Stomach (tissue), 9 donors: ENCODE measurements around the gene NUMA1. TPM values are rescaled to one million over a fixed set of nuclear protein-coding genes. Genes with fewer than 3 reads are reported as not detected.
A peak's percentile ranks its signal among the peaks of the same experiment; 100 is the strongest.

Source experiments
- DNase-seq, 2 donors: peaks; one replicate each; pipeline versions ENCODE4 v3.0.0 to v3.0.0-alpha.2; 2013 to 2019
- H3K27ac ChIP-seq, 5 donors: fragments of 200-600 bp in 4 of 5; sonication (generic) in 4 of 5; one replicate each; pipeline ENCODE4 v1.5.1; 2013 to 2019; ENCODE audit warnings: mild to moderate bottlenecking in 1 of 5, moderate library complexity in 1 of 5
- H3K27me3 ChIP-seq, 3 donors: fragments of 200-600 bp; sonication (generic); one replicate each; pipeline ENCODE4 v1.5.1; 2017 to 2019; ENCODE audit warnings: mixed run types in 1 of 3
- H3K36me3 ChIP-seq, 4 donors: fragments of 200-600 bp; sonication (generic); 1 replicate in 3 of 4; 2 replicates in 1 of 4; pipeline ENCODE4 v1.5.1; 2016 to 2019
- H3K4me1 ChIP-seq, 4 donors: fragments of 200-600 bp; sonication (generic); one replicate each; pipeline ENCODE4 v1.5.1; 2016 to 2019
- H3K4me3 ChIP-seq, 4 donors: fragments of 200-600 bp; sonication (generic) in 3 of 4; one replicate each; pipeline ENCODE4 v1.5.1; 2016 to 2019; ENCODE audit warnings: mild to moderate bottlenecking in 1 of 4
- H3K9me3 ChIP-seq, 4 donors: fragments of 200-600 bp; sonication (generic); one replicate each; pipeline ENCODE4 v1.5.1; 2016 to 2019
- EP300 ChIP-seq: sonication (generic); formaldehyde crosslinking; IDR thresholded peaks from one replicate; pipeline ENCODE4 v1.6.1; 2017; ENCODE audit warnings: antibody characterized with exemption
- POLR2A ChIP-seq, 4 donors: fragments of 450-650 bp; IDR thresholded peaks; one replicate each; pipeline ENCODE4 v1.6.1; 2016; ENCODE audit warnings: antibody characterized with exemption in 4 of 4, control low read depth in 2 of 4, mild to moderate bottlenecking in 1 of 4, moderate library complexity in 1 of 4
- POLR2AphosphoS5 ChIP-seq, 3 donors: sonication (generic); formaldehyde crosslinking; IDR thresholded peaks; one replicate each; pipeline ENCODE4 v1.6.1; 2016; ENCODE audit warnings: antibody characterized with exemption in 3 of 3
- WGBS, 5 donors: extraction: QIAGEN DNeasy Blood & Tissue Kit in 3 of 5; methylation state at CpG; one replicate each; pipeline versions ENCODE4 v1.1.5 to v1.1.7; 2013 to 2018; 5-methylcytosine and 5-hydroxymethylcytosine counted together
- intact Hi-C: fragments of 100-400 bp; cut with DNase I; formaldehyde crosslinking; loops from one replicate; pipeline ENCODE4 v1.15.1; 2023; ENCODE audit warnings: low total_unique reads
- polyA plus RNA-seq, 3 donors: library from polyadenylated mRNA; stranded (reverse); fragments of 200-250 nt; gene quantifications; one replicate each; pipeline ENCODE4 v1.2.3, GENCODE V29; 2013
- total RNA-seq, 5 donors: library from RNA; depleted of rRNA; stranded (reverse); fragments of >200 nt; gene quantifications; one replicate each; pipeline versions ENCODE4 v1.1.0 to v1.2.3, GENCODE V29; 2014 to 2016
- TF ChIP-seq, protein P1 (sequence below), 7 experiments: fragments of 450-650 bp in 4 of 7; fragments of 200-600 bp in 3 of 7; sonication (generic) in 3 of 7; IDR thresholded peaks; one replicate each; pipeline ENCODE4 v1.5.1; 2016 to 2019; ENCODE audit warnings: antibody characterized with exemption in 7 of 7, control low read depth in 2 of 7, mild to moderate bottlenecking in 1 of 7
- donor health status: healthy with polysubstance abuse.
- donor health status: Bipolar disorder and iron deficiency.
- donor health status: healthy.

NUMA1 gene
- total and polyA plus RNA-seq, 8 donors = 84.2 to 619 (median 182) TPM

DNA sequence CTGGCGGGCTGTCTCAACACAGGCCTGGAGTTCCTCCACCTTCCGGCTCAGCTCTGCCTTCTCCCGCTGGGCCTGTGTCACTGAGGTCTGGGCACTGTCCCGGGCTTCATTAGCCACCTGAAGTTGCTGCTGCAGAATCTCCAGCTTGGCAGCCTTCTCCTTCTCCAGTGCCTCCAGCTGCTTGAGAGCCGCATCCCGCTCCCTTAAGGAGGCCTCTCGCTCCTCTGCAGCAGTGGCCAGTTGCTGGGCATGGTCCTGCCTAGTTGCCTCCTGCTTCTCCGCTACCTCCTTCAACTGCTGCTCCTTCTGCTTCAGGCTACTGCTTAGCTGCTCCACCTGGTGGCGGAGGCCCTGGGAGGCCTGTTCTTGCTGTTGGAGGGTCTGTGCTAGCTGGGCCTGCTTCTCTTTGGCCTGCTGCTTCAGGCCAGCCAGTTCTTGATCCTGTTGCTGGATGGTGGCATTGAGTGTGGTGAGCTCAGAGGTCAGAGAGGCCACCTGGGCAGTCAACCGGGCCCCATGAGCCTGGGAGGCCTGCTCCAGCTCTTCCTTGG lies 64.8 kb downstream of the NUMA1 start:
- WGBS, 5 donors = 88 to 93% (median 90%) methylated on average over 10 of the region's 10 CpGs
- TF ChIP-seq EP300 = no peak
- TF ChIP-seq, protein P1, sequence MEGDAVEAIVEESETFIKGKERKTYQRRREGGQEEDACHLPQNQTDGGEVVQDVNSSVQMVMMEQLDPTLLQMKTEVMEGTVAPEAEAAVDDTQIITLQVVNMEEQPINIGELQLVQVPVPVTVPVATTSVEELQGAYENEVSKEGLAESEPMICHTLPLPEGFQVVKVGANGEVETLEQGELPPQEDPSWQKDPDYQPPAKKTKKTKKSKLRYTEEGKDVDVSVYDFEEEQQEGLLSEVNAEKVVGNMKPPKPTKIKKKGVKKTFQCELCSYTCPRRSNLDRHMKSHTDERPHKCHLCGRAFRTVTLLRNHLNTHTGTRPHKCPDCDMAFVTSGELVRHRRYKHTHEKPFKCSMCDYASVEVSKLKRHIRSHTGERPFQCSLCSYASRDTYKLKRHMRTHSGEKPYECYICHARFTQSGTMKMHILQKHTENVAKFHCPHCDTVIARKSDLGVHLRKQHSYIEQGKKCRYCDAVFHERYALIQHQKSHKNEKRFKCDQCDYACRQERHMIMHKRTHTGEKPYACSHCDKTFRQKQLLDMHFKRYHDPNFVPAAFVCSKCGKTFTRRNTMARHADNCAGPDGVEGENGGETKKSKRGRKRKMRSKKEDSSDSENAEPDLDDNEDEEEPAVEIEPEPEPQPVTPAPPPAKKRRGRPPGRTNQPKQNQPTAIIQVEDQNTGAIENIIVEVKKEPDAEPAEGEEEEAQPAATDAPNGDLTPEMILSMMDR (IDR thresholded peaks at IDR 0.05) = peak in 1 of 7 experiments; percentile 8
- intact Hi-C loops = no loop called here
- Histone ChIP-seq H3K27me3 (no peaks in the 10 kb centered on the region), H3K9me3 (no peaks in the 10 kb centered on the region), H3K4me1 (peaks cover 32 to 53% (median 42%) of the 10 kb centered on the region in 4 donors), H3K4me3 (no peak overlapping the region), H3K36me3 (peaks cover 100% of the 10 kb centered on the region in 4 donors), H3K27ac (peak overlapping the region in 2 of 5 donors; percentile 14 to 16)
- DNase-seq = peak in 1 of 2 donors; percentile 60

DNA sequence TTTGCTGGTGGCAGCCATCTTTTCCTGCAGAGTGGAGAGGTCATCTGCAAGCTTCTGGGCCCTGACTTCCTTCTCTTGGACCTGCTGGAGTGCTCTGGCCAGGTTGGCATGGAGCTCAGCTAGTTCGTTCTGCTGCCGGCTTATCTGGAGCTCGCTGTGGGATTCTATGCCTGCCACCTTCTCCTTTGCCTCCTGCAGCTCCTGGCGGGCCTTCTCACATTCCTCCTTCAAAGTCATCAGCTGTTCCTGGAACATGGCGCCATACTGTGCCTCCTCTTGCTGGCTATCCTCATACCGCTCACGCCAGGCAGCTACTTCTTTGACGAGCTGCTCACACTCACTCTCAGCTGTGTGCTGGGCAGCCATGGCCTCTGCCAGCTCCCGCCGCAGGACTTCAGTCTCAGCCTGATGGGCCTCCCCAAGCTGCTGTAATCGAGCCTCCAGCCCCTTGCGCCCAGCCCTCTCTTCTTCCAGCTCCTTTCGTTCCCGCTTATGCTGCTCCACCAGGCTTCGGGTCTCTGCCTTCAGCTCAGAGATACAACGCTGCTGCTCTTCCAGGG lies 65.5 kb downstream of the NUMA1 start:
- TF ChIP-seq POLR2AphosphoS5 (IDR thresholded peaks at IDR 0.05) = no peak
- TF ChIP-seq, protein P1 (IDR thresholded peaks at IDR 0.05) = no peak
- TF ChIP-seq EP300 = no peak
- TF ChIP-seq POLR2A (IDR thresholded peaks at IDR 0.05) = no peak
- no peak for DNase-seq
- no peaks in the 10 kb centered on the region for H3K27me3 ChIP-seq
- H3K9me3 ChIP-seq = no peaks in the 10 kb centered on the region
- intact Hi-C loops = no loop called here
- WGBS, 5 donors = 74 to 87% (median 81%) methylated on average over 16 of the region's 16 CpGs
- H3K27ac ChIP-seq = peak overlapping the region in 2 of 5 donors; percentile 14 to 67
- H3K4me1 ChIP-seq = peaks cover 32 to 58% (median 45%) of the 10 kb centered on the region in 4 donors
- H3K36me3 ChIP-seq = peaks cover 100% of the 10 kb centered on the region in 4 donors
- no peak overlapping the region for H3K4me3 ChIP-seq

DNA sequence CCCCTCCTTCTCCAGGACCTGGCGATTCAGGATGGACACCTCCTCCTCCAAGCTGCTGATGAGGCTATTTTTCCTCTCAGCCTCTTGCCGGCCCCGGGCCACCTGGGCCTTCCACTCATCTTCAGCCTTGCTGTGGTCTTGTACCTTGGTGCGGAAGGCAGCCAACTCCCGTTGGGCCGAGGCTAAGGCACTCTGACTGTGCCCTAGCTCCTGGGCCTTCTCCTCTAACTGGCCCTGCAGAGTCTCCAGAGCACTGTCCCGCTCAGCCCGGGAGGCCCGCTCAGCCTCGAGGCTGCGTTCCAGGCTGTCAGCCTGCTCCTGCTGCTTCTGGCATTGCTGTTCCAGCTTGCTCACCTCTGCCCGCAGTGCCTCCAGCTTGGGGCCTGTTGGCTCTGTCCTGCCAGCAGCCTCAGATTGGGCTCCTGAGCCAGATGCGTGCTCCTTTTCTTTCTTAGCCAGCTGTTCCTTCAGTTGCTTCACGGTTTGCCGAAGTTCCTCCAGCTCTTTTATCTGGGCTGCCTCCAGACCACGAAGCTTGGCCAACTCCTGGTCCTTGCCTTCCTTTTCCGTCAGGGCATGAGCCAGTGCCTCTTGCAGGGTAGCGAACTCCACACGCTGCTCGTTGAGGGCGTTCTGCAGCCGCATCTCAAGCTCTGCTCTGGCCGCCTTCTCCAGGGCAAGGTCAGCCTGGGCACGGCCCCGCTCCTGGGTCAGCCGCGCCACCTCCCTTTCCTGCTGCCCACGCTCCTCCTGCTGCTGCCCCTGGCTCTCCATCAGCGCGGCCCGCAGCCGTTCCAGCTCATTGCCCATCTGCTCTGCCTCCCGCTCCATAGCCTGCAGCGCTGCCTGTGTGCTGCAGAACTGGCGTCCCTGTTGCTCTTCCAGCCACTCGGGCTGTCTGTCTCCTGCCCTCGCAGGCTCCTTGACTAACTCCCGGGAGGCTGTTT lies 66.3 kb downstream of the NUMA1 start:
- DNase-seq = no peak
- intact Hi-C loops = no loop called here
- Histone ChIP-seq H3K27ac (peak overlapping the region in 4 of 5 donors; percentile 30 to 72 (median 64)), H3K4me3 (no peak overlapping the region), H3K4me1 (peaks cover 32 to 58% (median 45%) of the 10 kb centered on the region in 4 donors), H3K9me3 (no peaks in the 10 kb centered on the region), H3K36me3 (peaks cover 100% of the 10 kb centered on the region in 4 donors), H3K27me3 (no peaks in the 10 kb centered on the region)
- TF ChIP-seq, protein P1 (IDR thresholded peaks at IDR 0.05) = no peak
- no peak for TF ChIP-seq POLR2AphosphoS5 (IDR thresholded peaks at IDR 0.05)
- no peak for TF ChIP-seq EP300
- no peak for TF ChIP-seq POLR2A (IDR thresholded peaks at IDR 0.05)
- 66 to 81% (median 76%) methylated on average over 34 to 38 of the region's 38 CpGs for WGBS, 5 donors
